ENCODE measurements around the gene SYNE1.
"Not testable (repeated sequence)": the region's sequence is repeated elsewhere in the genome, so short reads cannot be mapped to it uniquely, and the experiment has no call there.

SYNE1 gene

DNA sequence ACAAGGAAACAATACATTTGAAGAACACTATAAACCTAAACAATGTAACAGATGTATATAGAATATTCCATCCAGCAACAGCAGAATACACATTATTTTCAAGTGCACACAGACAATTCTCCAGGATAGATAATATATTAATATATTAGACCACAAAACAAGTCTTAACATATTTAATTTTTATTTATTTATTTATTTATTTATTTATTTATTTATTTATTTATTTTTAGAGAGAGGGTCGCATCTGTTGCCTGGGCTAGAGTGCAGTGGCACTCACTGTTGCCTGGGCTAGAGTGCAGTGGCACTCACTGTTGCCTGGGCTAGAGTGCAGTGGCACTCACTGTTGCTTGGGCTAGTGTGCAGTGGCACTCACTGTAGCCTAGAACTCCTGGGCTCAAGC lies 78.4 kb downstream of the SYNE1 start:
- DNase-seq = not testable (repeated sequence)

DNA sequence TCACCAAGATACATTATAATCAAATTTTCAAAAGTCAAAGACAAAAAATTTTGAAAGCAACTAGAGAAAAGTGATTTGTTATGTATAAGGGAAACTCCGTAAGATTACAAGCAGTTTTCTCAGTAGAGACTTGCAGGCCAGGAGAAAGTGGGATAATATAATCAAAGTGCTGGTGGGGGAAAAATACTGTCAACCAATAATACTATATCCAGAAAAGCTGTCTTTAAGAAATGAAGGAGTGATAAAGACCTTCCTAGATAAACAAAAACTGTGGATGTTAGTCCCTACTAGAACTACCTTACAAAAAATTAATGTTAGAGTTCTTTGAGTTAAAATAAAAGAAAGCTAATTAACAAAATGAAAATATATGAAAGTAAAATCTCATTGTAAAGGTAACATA lies 79.7 kb downstream of the SYNE1 start:
- no peak for DNase-seq

DNA sequence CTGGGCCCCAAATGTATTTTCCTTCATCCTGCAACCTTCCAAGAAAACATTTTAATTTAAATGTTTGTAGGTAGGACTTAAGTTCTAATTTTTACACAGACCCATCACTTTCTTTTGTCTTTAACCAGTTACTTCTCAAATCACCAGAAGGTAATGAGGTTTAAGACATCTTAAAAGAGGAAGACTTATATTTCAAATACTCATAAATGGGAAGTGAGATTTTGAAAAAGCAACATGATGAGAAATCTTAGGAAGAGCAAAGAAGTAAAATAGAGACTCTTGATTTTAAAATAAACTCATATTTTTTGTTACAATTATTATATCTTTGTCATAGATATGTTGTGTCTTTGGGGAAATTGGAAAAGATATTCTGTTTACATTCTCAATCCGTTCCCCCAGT lies 82.3 kb downstream of the SYNE1 start:
- DNase-seq = no peak

DNA sequence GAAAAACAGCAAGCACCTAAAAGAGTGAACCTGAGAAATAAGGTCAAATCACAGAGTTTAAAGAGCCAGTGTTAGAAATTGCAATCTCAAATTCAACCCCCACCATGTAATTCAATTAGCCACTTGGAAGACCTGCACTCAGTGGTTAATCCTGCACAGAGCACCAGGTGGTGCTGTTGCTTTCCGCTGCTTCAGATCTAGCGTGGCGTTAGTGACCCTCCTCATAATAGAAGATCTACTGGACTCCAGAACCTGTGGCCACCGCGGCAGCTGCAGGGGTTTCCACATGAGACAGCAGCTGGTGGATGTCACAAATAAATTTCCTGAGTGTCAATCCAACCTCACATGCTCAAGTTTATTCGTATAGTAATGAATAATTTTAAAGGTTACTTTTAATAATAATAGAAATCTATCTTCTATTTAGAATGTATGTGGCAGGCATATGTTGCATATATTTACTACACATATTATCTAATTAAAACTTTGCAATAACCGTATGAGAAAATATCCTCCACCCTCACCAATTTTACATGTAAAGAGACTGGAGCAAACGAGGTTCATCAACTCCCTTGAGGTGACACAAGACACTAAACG lies 84.4 kb downstream of the SYNE1 start:
- DNase-seq = peak; percentile 50

DNA sequence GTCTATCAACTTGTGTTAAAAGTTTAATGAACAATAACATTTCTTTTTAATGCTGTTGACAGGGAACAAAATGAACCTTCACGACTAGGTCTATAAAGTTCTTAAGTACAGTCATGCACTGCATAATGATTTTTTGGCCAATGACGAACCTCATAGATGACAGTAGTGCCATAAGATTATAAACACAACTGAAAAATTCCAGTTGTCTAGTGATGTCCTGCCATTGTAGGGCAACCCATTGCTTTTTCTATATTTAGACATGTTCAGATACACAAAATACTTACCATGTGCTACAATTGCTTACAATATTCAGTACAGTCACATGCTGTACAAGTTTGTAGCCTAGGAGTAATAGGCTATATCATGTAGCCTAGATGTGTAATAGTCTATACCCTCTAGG lies 93.6 kb downstream of the SYNE1 start:
- DNase-seq = no peak

DNA sequence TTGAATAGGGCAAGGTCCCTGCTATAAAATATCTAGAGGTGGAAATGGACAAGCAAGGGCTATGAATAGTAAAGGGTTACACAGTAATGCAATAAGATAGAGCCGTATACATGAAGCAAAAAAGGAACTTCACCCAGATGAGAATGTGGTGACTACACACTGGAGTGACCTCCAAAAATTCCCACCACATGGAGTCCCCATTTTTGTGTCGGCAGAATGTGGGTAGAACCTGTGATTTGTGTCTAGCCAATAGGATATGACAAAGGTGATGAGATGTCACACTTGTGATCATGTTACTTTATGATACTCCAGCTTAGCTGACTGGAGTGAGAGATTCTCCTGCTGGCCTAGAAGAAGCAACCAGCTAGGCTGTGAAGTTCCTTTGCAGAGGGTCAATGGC lies 96.8 kb downstream of the SYNE1 start:
- DNase-seq = no peak

DNA sequence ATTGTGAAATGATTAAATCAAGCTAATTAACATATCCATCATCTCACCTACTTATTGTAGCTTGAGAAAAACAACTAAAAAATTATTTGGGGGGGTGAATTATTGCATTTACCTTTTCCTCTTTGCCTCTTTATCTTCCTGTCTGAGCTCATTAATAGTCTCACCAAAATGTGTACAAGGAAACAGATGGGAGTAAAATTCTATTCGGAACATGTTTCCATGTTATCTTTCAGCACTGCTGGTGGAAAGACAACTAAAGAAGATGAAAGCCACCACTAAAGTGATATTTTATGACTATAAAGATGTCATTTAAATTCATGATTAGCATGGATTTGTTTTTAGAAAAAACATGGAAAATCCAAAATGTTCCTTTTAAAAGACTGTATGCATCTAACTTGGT lies 102.6 kb downstream of the SYNE1 start:
- no peak for DNase-seq

DNA sequence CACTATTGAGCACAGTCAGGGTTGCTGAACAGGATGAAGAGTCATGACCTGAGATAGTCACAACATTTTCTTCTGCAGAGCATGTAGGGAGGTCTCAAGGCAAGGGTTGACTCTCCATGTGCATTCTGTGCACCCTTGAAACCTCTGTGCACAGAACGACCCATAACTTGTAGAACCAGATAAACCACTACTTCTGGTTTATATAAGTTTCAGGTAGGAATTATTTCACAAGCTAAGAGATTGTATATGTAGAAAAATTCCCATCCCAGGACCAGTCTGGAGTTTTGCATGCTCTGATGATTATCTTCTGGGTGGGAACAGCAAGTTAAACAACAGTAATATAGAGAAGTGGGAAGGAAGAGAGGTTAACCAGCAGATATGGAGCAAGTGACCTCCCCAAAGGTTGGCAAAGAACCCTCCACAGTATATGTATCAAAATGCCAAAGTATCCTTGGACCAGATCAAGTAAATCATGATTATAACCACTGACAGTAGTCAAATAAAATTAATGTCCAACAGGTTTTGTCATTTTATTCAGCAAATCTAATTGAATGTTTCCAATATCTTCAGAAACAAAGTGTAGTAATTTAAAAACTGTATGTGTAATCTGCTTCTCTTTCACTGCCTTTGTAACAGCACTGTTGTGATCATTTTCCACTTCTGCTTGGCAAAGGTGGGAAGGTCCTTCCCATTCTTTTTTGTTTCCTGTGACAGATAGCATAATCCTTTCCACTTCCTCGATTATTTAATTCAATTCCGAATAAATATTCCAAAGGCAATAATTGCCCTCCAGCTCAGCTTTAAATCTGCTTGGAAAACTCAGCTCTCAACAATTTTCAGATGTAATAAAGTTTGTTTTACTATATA lies 104.4 kb downstream of the SYNE1 start:
- no peak for DNase-seq

DNA sequence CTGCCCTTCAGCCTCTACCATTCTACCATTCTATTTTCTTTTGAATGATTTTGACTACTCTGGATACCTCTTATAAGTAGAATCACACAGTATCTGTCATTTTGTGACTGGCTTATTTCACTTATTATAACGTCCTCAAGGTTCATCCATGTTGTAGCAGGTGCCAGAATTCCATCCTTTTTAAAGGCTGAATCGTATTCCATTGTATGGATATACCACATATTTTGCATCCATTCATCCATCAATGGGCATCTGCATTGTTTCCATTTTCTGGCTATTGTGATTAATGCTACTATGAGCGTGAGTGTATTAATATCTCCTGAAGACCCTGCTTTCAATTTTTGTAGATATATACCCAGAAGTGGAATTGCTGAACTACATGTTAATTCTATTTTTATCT lies 105.5 kb downstream of the SYNE1 start:
- DNase-seq = no peak

DNA sequence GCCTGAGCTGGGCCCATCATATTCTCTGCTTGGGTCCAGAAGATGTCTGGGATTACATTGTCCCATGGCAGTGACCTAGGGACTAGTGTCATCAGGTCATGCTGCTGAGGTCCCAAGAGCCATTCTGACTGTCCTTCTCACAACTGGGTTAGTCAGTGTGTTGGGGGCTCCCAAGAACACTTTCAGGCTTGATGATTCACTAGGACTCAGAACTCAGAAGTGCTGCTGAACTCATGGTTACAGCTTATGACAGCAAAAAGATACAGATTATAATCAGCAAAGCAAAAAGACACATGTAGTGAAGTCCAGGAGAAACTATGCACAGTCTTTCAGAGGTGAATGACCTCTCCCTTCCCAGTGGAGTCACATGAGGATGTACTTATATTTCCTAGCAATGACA lies 107.8 kb downstream of the SYNE1 start:
- DNase-seq = no peak

DNA sequence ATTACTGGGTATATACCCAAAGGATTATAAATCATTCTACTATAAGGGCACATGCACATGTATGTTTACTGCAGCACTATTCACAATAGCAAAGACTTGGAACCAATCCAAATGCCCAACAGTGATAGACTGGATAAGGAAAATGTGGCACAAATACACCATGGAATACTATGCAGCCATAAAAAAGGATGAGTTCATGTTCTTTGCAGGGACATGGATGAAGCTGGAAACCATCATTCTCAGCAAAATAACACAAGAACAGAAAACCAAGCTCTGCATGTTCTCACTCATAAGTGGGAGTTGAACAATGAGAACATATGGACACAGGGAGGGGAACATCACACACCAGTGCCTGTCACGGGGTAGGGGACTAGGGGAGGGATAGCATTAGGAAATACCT lies 123.0 kb downstream of the SYNE1 start:
- not testable (repeated sequence) for DNase-seq

DNA sequence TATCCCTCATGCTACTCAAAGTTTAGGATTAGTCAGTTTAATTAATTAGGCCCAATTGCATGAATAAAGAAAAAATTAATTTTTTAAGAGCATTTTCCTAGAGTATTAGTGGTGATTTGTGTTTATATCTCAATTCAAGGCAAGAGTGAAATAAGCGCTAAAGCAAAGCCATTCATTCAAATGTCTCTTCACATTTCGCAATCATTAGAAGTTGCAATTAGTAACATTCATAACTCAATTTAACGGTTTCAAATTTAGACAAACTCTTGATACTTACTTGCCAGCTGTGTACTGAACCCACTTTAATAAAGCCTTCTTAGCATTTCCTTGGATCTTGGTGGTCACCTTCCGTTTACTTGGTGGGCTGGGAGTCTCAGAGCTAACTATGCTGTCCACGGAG lies 127.2 kb downstream of the SYNE1 start:
- DNase-seq = no peak

DNA sequence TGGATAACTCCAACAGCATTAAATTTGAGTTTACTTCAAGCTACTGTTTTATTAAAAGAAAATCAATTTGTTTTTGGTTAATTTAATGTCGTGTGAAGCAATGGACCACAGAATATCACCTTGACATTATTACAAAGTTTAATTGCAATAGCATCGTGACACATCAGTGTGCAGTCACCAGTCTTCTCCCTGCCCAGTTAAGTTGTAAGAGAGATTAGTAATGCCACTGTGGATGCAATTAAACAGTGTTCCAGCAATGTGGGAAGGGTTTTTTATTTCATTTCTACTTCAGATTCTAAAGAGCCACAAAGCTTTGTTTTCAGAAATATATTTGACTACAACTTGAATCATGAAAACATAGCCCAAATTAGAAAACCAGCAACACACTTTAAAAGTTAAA lies 128.7 kb downstream of the SYNE1 start:
- DNase-seq = no peak

DNA sequence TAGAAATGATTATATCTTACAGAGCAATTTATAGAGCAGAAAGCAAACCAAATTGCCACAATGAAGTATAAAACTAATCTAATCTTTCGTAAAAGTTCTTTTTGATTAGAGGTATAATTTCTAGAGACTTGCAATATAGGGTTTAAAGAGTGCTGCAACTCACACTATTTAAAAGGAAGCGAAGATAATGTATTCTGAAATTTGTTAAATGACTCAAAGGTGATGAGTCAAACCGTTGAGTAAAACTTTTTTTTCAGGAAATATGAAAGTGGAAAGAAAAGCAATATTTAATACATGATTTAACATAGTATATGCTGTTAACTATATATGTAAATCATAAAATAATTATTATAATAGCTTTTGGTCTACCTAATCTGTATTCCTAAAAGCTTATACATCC lies 133.6 kb downstream of the SYNE1 start:
- DNase-seq = no peak

DNA sequence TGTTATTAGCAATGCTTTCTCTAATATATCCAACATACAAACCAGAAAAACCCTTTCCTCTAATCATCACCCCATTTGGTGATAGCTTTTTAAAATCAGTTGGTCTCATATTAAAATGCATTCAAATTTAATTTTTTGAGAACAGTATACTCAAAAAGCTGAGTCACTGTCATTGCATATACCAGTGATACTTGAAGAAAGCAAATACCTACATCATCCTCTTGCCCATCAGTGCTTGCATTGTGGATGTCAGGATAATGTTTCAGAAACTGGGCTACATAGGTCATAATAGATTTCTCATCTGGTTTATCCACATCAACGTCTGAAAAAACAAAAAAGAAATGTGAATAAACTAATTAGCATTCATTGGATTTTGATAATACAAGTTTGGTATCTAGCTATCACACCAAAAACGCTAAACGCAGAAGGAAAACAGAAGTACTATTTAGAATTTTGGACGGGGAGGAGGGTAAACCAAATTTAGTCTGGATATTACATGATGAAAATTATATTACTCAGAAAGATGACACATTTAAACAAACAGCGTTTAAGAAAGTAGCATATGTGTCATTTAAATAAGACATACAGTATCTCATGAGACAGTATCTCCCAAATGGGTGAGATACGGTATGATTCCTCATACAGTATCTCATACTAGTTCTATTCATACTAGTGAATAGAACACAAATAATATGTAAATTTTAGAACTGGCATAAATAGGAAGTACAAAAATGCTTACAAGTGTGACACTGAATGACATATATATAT lies 134.6 kb downstream of the SYNE1 start:
- no peak for DNase-seq

DNA sequence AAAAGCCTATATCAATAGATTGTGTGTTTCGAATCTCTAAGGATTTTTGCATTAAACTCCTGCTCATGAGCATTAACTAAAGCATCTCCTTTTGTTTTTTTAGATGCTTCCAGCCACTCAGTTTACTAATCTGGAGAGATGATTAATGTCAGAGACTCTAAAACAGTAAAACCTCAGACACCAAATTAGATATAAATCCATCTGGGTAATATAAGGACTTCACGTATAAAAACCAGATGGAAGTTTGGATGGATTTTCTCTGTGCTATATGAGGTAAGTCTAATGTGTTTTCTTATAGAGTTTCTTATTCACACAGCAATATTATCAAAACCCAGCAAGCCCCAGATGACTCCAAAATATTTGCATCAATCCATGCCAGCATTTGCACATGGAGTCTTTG lies 137.2 kb downstream of the SYNE1 start:
- DNase-seq = no peak

DNA sequence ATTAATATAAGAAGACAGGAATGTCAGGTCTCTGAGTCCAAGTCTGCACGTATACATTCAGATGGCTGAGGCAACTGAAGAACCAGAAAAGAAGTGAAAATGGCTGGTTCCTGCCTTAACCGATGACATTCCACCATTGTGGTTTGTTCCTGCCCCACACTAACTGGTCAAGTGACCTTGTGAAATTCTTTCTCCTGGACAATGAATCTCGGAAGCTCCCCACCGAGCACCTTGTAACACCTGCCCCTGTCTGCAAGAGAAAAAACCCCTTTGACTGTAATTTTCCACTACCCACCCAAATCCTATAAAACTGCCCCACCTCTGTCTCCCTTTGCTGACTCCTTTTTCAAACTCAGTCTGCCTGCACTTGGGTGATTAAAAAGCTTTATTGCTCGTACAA lies 140.4 kb downstream of the SYNE1 start:
- no peak for DNase-seq

DNA sequence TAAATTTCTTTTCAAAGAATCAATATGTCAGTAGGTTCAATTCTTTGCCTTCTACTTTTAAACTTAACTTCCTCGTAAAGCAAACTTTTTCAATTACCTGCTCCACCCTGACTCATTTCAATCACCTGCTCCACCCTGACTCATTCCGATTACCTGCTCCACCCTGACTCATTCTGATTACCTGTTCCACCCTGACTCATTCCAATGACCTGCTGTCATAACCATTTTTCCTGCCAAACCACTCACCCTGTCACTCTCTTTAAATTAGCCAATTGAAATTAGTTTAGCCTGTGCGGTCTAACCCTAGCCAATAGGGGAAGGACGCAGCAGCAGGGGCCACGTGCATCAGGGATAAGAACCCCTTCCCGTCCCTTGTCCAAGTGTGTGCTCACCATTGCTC lies 141.7 kb downstream of the SYNE1 start:
- not testable (repeated sequence) for DNase-seq

DNA sequence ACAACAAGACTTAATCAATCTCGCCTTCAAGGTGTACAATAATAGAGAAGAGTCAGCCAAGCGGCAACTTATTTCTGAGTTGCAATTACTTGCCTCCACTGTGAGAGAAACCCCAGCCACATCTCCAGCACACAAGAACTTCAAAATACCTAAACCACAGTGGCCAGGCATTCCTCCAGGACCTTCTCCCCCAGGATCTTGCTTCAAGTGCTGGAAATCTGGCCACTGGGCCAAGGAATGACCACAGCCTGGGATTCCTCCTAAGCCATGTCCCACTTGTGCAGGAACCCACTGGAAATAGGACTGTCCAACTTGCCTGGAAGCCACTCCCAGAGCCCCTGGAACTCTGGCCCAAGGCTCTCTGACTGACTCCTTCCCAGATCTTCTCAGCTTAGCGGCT lies 144.9 kb downstream of the SYNE1 start:
- DNase-seq = not testable (repeated sequence)

DNA sequence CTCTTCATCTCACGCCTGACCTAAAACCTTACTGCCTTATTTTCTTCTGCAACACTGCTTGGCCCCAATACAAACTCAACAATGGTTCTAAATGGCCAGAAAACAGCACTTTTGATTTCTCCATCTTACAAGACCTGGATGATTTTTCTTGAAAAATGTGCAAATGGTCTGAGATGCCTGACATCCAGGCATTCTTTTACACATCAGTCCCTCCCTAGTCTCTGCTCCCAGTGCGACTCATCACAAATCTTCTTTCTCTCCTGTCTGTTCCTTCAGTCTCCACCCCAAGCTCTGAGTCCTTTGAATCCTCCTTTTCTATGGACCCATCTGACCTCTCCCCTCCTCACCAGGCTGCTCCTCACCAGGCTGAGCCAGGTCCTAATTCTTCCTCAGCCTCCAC lies 145.7 kb downstream of the SYNE1 start:
- not testable (repeated sequence) for DNase-seq

DNA sequence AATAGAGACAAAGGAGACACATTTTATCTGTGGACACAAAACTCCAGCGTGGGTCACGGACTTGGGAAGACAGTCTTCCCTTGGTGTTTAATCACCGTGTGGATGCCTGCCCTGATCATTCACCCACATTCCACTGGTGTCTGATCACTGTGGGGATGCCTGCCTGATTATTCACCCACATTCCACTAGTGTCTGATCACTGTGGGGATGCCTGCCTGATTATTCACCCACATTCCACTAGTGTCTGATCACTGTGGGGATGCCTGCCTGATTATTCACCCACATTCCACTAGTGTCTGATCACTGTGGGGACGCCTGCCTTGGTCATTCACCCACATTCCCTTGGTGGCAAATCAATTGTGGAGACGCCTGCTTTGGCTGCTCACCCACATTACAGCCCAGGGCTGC lies 146.2 kb downstream of the SYNE1 start:
- DNase-seq = not testable (repeated sequence)

DNA sequence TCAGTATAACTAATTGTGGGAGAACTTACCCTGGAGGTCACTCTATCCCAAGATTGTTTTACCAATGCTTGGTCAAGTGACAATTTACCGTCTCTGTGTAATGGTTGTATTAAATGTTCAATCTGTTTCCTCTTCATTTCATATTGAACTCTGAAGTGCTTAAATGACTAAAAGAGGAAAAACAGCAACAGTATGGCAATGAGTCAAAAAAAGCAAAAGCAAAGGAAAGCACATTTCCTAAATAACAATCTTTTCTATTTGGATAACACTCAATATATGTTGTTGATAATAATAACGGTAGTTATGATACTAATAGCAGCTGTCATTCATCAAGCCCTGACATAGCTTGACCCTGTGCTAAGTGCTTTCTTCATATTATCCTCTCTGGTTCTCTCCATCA lies 152.4 kb downstream of the SYNE1 start:
- DNase-seq = no peak

DNA sequence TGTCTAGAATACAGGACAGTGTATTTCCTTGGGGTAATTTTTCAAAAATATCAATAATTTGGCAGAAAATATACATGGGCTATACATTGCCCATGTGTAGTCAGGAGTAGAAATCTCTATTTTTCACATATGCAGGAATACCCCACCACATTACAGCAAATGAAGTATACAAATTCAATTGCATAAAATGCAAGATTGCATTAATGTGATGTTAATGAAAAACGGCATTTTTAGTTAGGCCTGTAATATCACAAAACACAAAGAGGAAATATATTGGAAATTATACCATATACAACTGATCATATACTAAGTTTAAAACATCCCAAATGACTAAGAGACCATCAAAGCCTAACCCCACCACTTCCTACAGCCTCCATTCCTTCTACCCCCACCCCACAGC lies 154.9 kb downstream of the SYNE1 start:
- DNase-seq = no peak

Data from stimulated activated CD8-positive, alpha-beta memory T cell treated with anti-CD3 and anti-CD28 coated beads, Interleukin-4, amount 100 ng/mL, for 48 hours (primary cell).